Measurements from ENCODE around the gene EFEMP2.
A peak's percentile ranks its signal among the peaks of the same experiment; 100 is the strongest.

The EFEMP2 gene

DNA sequence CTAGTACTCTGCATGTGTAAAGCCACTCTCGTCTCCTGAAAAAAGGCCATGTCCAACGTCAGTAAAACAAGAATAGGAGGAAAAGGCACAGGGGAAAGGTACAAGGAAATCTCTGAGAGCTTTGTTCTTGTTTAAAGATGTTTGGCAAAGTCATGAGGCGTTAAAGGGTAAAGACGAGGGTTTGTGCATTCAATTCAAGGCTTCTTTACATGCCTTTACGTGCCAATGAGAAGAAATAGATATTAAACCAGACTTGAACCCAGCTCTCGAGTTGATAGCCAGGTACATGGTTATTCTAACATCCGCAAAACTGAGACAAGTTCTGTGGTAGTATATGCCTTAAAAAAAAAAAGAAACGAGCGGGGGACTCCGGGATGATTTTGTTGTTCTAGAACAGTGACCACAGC is 13.9 kb downstream of the EFEMP2 start:
- CTCF ChIA-PET, result interaction anchor here (1.3 to 3.7 kb wide), 3 partner anchors 8 to 114 kb away, joined by 3 to 59 read pairs (median 19); partner anchors contain the start of genes CCDC85B and FIBP
- no peak for DNase-seq (ENCODE audit: extremely low spot score)
- POLR2A ChIA-PET, result interaction anchor here (0.6 to 17.2 kb wide), 22 partner anchors 8 to 736 kb away, joined by 3 to 289 read pairs (median 4); partner anchors contain the start of genes BANF1, CCDC85B, CTSW and EIF1AD
- peak; percentile 5; the same call in 1 of the 2 replicates for TF ChIP-seq L3MBTL2 (conservative IDR thresholded peaks at IDR 0.05)
- no peak for TF ChIP-seq LEF1 (IDR thresholded peaks at IDR 0.05; ENCODE audit: borderline replicate concordance)

DNA sequence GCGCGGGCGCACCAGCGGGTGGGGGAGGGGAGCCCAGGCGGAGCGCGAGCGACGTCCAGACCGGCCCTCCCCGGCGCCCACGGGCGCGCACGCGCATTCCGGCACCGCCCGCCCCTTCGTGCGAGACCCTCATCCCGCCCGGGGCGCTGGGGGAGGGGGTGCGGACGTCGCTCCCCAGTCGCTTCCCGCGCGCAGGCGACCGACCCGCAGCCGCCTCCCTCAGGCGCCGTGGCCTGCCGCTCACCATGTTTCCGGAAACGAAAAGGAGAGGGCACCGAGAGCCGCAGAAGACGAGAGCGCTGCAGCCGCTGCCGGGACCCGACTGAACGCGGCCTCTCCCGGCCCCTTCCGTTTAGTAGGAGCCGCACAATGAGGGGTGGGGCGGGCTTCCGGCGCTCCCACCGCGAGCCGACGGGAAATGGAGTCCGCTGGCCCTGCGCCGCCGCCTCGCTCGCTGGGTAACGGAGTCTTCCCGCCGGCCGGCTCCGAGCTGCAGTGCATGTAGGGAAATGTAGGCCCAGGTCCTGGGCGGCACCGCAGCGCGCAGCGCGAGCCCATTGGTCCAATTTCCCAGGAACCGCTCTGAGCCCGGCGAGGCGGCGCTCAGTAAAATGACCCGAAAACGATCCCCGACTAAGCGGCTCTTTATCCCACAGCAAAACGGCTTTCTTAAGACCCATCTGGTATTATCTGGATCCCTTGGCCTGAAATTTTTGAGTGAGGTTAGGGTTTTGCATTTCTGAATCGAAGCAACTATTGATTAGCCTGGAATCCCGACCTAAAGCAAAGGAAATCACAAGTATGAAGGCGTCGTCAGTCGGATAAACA is 14.5 kb downstream of the EFEMP2 start, which contains the start of gene CFL1:
Gene CFL1, minus strand, starts transcription at position 328 of the 828 bp plus-strand sequence. Its CDS starts 81 bp downstream, at position 247.
- ChIA-PET CTCF (interaction anchor here (3.7 kb wide), 1 partner anchor 31 kb away, joined by 59 read pairs; the partner anchor contains the start of genes CCDC85B and FIBP), POLR2A (interaction anchor here (0.6 to 17.2 kb wide), 16 partner anchors 9 to 737 kb away, joined by 3 to 289 read pairs (median 4); partner anchors contain the start of genes CCDC85B, CTSW, FAM89B and FIBP)
- TF ChIP-seq SP1 (IDR thresholded peaks at IDR 0.05) (no peak), HDGF (IDR thresholded peaks at IDR 0.05; ENCODE audit: borderline replicate concordance) (no peak), LEF1 (IDR thresholded peaks at IDR 0.05; ENCODE audit: borderline replicate concordance) (peak; percentile 91; the same call in 1 of the 2 replicates), BHLHE40 (IDR thresholded peaks at IDR 0.05; ENCODE audit: borderline replicate concordance) (no peak), FOXA1 (IDR thresholded peaks at IDR 0.05) (no peak), TARDBP (IDR thresholded peaks at IDR 0.05) (no peak), FOXM1 (IDR thresholded peaks at IDR 0.05; ENCODE audit: borderline replicate concordance) (peak; percentile 44; the same call in 1 of the 2 replicates), FOXK2 (IDR thresholded peaks at IDR 0.05) (no peak), L3MBTL2 (conservative IDR thresholded peaks at IDR 0.05) (peak; percentile 74), ARNT (IDR thresholded peaks at IDR 0.05) (peak; percentile 96), NFRKB (IDR thresholded peaks at IDR 0.05) (no peak), ZNF384 (IDR thresholded peaks at IDR 0.05) (no peak), CTBP1 (IDR thresholded peaks at IDR 0.05; ENCODE audit: borderline replicate concordance) (no peak), ELF4 (IDR thresholded peaks at IDR 0.05) (peak; percentile 95), SUZ12 (IDR thresholded peaks at IDR 0.05) (no peak)
- TF ChIP-seq, protein P1, sequence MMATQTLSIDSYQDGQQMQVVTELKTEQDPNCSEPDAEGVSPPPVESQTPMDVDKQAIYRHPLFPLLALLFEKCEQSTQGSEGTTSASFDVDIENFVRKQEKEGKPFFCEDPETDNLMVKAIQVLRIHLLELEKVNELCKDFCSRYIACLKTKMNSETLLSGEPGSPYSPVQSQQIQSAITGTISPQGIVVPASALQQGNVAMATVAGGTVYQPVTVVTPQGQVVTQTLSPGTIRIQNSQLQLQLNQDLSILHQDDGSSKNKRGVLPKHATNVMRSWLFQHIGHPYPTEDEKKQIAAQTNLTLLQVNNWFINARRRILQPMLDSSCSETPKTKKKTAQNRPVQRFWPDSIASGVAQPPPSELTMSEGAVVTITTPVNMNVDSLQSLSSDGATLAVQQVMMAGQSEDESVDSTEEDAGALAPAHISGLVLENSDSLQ (IDR thresholded peaks at IDR 0.05), result no peak
- peak; percentile 85 for DNase-seq (ENCODE audit: extremely low spot score)

DNA sequence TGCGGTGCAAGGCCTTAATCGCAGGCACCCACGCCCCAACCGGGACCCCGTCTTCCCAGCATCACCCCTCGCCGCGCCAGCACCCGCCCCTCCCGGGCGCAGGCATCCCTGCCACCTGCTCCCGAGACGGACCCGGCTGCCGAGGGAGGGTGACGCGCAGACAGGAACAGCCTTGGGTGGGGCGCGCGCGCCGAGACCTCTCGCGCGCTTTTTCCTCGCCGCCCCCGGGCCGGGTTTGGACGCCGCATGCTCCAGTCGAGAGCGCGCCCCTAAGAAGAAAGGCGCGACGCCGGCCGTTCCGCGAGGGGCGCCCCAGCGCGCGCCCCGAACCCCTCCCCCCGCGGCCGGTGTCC is 15.1 kb downstream of the EFEMP2 start:
- peak; percentile 28 for DNase-seq (ENCODE audit: extremely low spot score)
- ChIA-PET POLR2A (interaction anchor here (1.0 to 17.2 kb wide), 3 partner anchors 12 to 285 kb away, joined by 3 to 289 read pairs (median 97); partner anchors contain the start of genes CCDC85B, FAM89B and FIBP), CTCF (interaction anchor here (0.6 kb wide), 1 partner anchor 1273 kb away, joined by 5 read pairs; no protein-coding TSS in a partner anchor)
- TF ChIP-seq FOXM1 (IDR thresholded peaks at IDR 0.05; ENCODE audit: borderline replicate concordance) (no peak), L3MBTL2 (conservative IDR thresholded peaks at IDR 0.05) (peak; percentile 58)

DNA sequence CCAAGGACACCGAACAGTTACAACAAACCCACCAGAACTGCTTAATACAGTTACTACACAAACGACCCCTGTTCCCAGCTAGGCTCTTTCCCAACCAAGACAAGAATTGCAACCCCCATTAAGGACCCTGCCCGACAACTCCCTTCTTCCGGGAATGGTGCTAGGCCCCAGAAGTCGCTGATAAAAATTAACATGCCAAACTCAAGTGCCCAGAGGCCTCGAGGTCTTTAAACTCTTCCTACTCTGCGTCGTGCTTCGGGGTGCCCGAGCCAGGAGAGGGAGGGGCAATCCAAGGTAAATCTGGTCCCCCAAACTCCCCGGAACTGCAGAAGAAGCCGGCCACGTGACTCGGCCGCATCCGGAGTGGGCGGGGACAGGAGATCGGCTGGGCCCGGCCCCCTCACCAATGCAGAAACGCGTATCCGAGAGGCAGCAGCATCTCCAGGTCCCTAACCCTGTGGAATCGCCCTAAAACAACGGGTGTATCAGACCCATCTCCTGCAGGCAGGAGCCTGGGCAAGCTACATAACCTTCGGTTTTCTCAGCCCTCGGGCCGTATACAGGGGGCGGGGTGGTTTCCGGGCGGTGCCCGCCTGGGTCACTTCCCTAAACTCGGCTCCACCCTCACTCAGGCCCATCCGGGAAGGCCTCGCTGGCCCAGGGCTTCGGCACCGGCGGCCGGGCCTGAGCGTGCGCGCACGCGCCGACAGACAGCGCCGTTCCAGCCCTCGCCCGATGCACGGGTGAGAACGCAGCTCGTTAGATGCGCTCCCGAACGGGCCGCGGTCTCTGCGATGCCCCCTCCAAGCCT is 15.7 kb downstream of the EFEMP2 start:
- no peak for TF ChIP-seq L3MBTL2 (conservative IDR thresholded peaks at IDR 0.05)
- TF ChIP-seq CTBP1 (IDR thresholded peaks at IDR 0.05; ENCODE audit: borderline replicate concordance), result no peak
- TF ChIP-seq LEF1 (IDR thresholded peaks at IDR 0.05; ENCODE audit: borderline replicate concordance), result no peak
- TF ChIP-seq FOXA1 (IDR thresholded peaks at IDR 0.05), result no peak
- no peak for TF ChIP-seq ZNF384 (IDR thresholded peaks at IDR 0.05)
- no peak for TF ChIP-seq HDGF (IDR thresholded peaks at IDR 0.05; ENCODE audit: borderline replicate concordance)
- TF ChIP-seq, protein P1 (IDR thresholded peaks at IDR 0.05), result no peak
- TF ChIP-seq SP1 (IDR thresholded peaks at IDR 0.05), result no peak
- TF ChIP-seq FOXK2 (IDR thresholded peaks at IDR 0.05), result no peak
- DNase-seq (ENCODE audit: extremely low spot score), result peak; percentile 49
- POLR2A ChIA-PET, result interaction anchor here (0.8 to 17.2 kb wide), 3 partner anchors 13 to 32 kb away, joined by 3 to 289 read pairs (median 97); partner anchors contain the start of genes CCDC85B and FIBP
- CTCF ChIA-PET, result interaction anchor here (0.6 kb wide), 1 partner anchor 1274 kb away, joined by 5 read pairs; no protein-coding TSS in a partner anchor

DNA sequence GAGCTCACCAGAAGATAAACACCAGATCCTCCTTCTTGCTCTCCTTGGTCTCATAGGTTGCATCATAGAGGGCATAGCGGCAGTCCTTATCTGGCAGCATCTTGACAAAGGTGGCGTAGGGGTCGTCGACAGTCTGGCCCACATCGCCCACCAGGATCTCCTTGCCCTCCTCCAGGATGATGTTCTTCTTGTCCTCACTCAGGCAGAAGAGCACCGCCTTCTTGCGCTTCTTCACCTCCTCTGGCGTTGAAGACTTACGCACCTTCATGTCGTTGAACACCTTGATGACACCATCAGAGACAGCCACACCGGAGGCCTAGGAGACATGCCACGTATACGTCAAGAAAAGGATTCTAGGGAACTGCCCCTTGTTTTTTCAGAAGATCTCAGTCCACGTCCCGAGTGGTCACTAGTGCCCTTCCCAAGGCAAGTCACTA is 16.7 kb downstream of the EFEMP2 start:
- no peak for DNase-seq (ENCODE audit: extremely low spot score)
- ChIA-PET CTCF (no interaction called here), POLR2A (interaction anchor here (17.2 kb wide), 1 partner anchor 33 kb away, joined by 289 read pairs; the partner anchor contains the start of genes CCDC85B and FIBP)
- no peak for TF ChIP-seq SUZ12 (IDR thresholded peaks at IDR 0.05)
- no peak for TF ChIP-seq HDGF (IDR thresholded peaks at IDR 0.05; ENCODE audit: borderline replicate concordance)
- TF ChIP-seq ARNT (IDR thresholded peaks at IDR 0.05), result no peak
- TF ChIP-seq ZNF384 (IDR thresholded peaks at IDR 0.05), result no peak
- no peak for TF ChIP-seq FOXK2 (IDR thresholded peaks at IDR 0.05)
- TF ChIP-seq, protein P1 (IDR thresholded peaks at IDR 0.05), result no peak
- no peak for TF ChIP-seq BHLHE40 (IDR thresholded peaks at IDR 0.05; ENCODE audit: borderline replicate concordance)
- no peak for TF ChIP-seq CTBP1 (IDR thresholded peaks at IDR 0.05; ENCODE audit: borderline replicate concordance)
- TF ChIP-seq FOXA1 (IDR thresholded peaks at IDR 0.05), result no peak
- no peak for TF ChIP-seq TARDBP (IDR thresholded peaks at IDR 0.05)
- TF ChIP-seq FOXM1 (IDR thresholded peaks at IDR 0.05; ENCODE audit: borderline replicate concordance), result no peak
- TF ChIP-seq NFRKB (IDR thresholded peaks at IDR 0.05), result no peak
- no peak for TF ChIP-seq LEF1 (IDR thresholded peaks at IDR 0.05; ENCODE audit: borderline replicate concordance)
- no peak for TF ChIP-seq L3MBTL2 (conservative IDR thresholded peaks at IDR 0.05)
- TF ChIP-seq SP1 (IDR thresholded peaks at IDR 0.05), result no peak
- TF ChIP-seq ELF4 (IDR thresholded peaks at IDR 0.05), result no peak

All from HEK293T (cell line).